Left colon (tissue), 2 donors: ENCODE data around the gene SLCO1B1. TPM values are rescaled to one million over a fixed set of nuclear protein-coding genes. Genes with fewer than 3 reads are reported as not detected.
"Not testable (repeated sequence)": the region's sequence is repeated elsewhere in the genome, so short reads cannot be mapped to it uniquely, and the experiment has no call there.

ENCODE experiments used
- ATAC-seq: fragments of 200-7000 bp; cut with Tn5 transposase; one replicate; pipeline ENCODE4 v1.9.1; 2020; ENCODE audit warnings: mild to moderate bottlenecking, moderate library complexity
- DNase-seq, 2 donors: peaks; one replicate each; pipeline ENCODE4 v3.0.0-alpha.2; 2020
- intact Hi-C, 2 donors: fragments of 100-400 bp; cut with DNase I in 1 of 2; cut with micrococcal nuclease in 1 of 2; formaldehyde crosslinking; loops; one replicate each; pipeline versions ENCODE4 v1.11.2 to v1.14.0; 2022; cut with DNase I, micrococcal nuclease
- long read RNA-seq: library from polyadenylated mRNA; unstranded; transcript quantifications from one replicate; pipeline ENCODE4 v2.0.0, GENCODE V29; 2021
- total RNA-seq, 2 donors: library from RNA; stranded (reverse); fragmentation: NEBNext Ultra II Directional; extraction: Animal tissue kit (Norgen Biotek cat#: 25700); gene quantifications; one replicate each; pipeline ENCODE4 v1.2.1, GENCODE V29; 2021
- donor health status: DM: no; HTN: no; CAD: no.
- donor health status: DM: yes; HTN: yes; CAD: no.

SLCO1B1 gene, protein sequence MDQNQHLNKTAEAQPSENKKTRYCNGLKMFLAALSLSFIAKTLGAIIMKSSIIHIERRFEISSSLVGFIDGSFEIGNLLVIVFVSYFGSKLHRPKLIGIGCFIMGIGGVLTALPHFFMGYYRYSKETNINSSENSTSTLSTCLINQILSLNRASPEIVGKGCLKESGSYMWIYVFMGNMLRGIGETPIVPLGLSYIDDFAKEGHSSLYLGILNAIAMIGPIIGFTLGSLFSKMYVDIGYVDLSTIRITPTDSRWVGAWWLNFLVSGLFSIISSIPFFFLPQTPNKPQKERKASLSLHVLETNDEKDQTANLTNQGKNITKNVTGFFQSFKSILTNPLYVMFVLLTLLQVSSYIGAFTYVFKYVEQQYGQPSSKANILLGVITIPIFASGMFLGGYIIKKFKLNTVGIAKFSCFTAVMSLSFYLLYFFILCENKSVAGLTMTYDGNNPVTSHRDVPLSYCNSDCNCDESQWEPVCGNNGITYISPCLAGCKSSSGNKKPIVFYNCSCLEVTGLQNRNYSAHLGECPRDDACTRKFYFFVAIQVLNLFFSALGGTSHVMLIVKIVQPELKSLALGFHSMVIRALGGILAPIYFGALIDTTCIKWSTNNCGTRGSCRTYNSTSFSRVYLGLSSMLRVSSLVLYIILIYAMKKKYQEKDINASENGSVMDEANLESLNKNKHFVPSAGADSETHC
- total RNA-seq: not detected
- long read RNA-seq: 0 reads

DNA sequence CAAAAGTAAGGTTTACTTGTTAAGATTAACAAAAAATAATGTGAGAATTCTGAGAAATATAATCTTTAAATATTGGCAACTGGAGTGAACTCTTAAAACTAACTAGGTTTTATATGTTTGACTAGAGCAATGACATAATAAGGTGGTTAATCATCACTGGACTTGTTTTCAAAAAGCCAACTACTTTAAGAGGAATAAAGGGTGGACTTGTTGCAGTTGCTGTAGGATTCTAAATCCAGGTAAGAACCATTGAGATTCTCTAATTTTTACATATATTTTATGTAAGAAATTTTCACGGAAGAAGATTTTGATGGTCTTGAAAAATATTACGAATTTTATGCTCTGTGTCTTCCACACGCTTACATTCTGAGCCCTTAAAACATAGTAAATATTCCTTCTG, at the start of gene SLCO1B1:
Gene SLCO1B1, plus strand, starts transcription at position 197 of the 400 bp plus-strand sequence. CDS start 10,381 bp downstream, outside the sequence.
- no peak for ATAC-seq
- intact Hi-C loops: no loop called here
- DNase-seq: no peak

DNA sequence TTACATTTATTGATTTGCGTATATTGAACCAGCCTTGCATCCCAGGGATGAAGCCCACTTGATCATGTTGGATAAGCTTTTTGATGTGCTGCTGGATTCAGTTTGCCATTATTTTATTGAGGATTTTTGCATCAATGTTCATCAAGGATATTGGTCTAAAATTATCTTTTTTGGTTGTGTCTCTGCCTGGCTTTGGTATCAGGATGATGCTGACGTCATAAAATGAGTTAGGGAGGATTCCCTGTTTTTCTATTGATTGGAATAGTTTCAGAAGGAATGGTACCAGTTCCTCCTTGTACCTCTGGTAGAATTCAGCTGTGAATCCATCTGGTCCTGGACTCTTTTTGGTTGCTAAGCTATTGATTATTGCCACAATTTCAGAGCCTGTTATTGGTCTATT, 46.2 kb upstream of the SLCO1B1 start:
- ATAC-seq, DNase-seq, intact Hi-C loops: not testable (repeated sequence)

DNA sequence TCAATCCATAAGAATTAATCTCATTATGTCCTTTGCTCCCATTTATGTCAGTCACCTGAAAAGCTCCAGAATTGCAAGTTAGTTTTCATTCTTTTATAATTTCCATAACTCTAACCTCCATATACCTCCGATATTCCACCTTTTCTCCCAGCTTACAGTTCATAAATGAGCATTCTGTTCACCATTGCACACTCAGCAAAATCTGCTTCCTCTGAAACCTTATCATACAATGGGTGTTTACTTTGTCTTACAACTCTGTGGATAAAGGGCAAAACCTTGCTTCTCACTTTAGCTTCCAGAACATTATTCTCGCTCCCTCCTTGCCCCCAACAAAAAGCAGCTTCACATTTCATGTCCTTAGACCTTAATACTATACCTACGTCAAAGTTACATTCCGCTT, 19.3 kb upstream of the SLCO1B1 start:
- ATAC-seq (no peak), DNase-seq (no peak)
- intact Hi-C loops: no loop called here

DNA sequence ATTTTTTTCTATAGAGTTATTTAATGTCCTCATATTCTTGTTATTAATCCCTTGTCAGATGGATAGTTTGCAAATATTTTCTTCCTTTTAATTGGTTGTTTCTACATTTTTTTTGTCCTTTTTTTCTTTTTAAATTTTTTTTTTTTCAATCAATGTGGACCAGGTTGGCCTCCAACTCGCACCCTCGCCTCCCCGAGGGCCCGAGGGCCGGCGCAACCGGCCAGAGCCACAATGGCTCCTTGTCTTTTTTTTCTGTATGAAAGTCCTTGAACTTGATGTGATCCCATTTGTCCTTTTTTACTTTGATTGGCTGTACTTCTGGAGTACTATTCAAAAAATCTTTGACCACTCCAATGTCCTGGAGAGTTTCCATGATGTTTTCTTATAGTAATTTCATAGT, 17.7 kb upstream of the SLCO1B1 start:
- no peak for ATAC-seq
- intact Hi-C loops: no loop called here

DNA sequence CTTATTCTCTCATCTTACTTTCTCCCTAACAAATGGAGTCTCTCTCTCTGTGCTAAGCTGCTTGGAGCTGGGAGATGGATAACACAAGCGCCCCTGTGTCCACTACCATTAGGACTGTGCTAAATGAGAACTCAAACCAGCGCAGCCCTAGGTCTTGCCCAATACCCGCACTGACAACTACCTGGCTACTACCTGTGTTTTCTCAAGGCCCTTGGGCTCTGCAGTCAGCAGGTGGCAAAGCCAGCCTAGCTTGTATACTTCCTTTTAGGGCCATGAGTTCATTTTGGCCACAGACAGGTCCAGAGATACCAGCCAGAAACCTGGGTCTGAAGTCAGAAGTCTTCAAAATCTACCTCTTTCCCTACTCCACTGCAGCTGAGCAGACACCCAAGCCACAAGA, 13.0 kb upstream of the SLCO1B1 start:
- intact Hi-C loops: no loop called here
- ATAC-seq (no peak), DNase-seq (no peak)

More for the DNA sequence above, 17.7 kb upstream of the SLCO1B1 start:
- DNase-seq: no peak

DNA sequence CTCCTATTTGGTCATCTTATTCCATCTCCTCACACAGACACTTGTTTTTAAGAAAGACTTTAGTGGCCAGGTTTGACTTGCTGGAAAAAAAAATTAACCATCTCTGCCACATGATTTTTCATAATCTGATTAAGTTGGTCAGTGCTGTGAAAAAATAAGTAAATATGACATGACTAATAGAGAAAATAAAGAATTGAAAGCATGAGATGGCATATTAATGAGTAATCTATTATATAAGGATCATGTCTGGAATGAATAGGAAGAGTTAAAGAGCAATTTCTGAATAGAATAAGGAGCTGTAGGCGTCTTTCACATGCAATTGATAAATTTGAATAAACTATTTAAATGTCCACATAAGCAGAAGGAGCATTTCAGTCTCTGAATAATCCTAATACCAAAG, 12.2 kb upstream of the SLCO1B1 start:
- ATAC-seq: no peak
- intact Hi-C loops: no loop called here

DNA sequence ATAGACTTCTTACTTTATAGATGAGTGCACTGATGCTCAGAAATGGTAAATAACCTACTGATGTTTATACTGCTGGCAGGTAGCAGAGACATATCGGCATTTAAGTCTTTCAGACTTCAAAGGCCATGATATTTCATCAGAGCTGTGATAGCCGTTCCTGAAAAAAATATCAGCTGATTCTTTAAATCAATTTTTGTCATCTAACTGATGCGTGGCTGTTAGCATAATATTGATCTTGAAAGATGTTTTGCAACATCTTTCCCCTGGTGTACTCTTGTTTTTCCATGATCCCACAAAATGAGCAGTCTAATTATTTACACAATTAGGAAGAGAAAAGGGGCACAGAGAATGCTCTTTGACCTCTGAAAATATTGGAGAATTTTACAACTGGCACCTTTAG, 1.6 kb upstream of the SLCO1B1 start:
- intact Hi-C loops: no loop called here
- DNase-seq (no peak), ATAC-seq (no peak)

More for the DNA sequence above, 12.2 kb upstream of the SLCO1B1 start:
- no peak for DNase-seq

DNA sequence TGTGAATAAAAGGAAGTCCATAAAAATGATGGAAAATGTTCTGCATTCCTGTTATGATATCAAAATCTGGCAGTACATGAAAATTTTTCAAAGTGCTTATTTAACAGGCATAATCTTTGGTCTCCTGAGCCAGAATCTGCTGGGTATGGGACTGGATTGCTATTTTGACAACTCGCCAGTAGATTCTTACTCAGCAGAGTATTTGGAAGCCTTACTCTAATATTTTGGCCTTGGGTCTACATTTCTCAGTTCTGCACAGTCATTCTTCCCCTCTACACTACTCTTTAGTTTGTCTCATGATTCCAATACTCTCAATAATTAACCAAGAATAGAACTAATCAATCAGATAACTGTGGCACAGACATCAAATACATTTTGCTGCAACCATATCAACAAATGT, 1.1 kb upstream of the SLCO1B1 start:
- ATAC-seq: no peak
- intact Hi-C loops: no loop called here

DNA sequence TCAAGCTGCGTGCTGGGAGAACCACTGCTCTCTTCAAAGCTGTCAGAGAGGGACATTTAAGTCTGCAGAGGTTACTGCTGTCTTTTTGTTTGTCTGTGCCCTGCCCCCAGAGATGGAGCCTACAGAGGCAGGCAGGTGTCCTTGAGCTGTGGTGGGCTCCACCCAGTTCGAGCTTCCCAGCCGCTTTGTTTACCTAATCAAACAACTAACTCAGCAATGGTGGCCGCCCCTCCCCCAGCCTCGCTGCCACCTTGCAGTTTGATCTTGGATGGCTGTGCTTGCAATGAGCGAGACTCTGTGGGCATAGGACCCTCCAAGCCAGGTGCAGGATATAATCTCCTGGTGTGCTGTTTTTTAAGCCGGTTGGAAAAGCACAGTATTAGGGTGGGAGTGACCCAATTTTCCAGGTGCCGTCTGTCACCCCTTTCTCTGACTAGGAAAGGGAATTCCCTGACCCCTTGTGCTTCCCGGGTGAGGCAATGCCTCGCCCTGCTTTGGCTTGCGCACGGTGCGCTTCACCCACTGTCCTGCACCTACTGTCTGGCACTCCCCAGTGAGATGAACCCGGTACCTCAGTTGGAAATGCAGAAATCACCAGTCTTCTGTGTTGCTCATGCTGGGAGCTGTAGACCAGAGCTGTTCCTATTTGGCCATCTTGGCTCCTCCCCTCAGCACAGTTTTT, 6.5 kb downstream of the SLCO1B1 start:
- DNase-seq, ATAC-seq, intact Hi-C loops: not testable (repeated sequence)

More for the DNA sequence above, 1.1 kb upstream of the SLCO1B1 start:
- no peak for DNase-seq

DNA sequence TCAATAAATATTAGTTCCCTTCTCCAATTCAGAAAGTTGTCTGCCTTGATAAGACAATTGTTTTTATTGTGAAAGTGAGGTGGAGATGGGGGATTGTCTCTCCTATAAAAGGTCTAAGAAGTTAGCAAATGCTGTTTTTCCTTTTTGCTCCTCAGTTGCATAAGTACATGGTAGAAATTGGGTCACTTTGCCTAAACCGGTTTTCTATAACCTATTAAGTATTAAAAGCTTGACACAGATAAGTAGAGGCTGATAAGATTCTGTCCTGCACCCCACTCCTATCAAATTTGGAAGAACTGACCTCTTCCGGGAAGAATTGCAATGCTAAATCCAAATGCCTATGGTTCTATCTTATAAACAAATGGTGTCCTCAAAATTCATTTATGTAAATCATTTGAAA, 7.0 kb downstream of the SLCO1B1 start:
- intact Hi-C loops: no loop called here
- DNase-seq (no peak), ATAC-seq (no peak)

DNA sequence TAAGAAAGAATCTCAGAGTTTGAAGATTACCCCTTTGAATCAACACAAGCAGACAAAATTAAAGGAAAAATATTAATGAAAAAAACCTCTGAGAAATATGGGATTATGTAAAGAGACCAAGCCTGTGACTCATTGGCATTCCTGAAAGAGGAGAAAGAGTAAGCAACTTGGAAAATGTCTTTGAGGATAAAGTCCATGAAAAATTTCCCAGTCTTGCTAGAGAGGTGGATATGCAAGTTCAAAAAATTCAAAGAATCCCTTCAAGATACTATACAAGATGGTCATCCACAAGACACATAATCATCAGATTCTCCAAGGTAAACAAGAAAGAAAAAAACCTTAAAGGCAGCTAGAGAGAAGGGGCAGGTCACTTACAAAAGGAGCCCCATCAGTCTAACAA, 13.3 kb downstream of the SLCO1B1 start:
- ATAC-seq (no peak), DNase-seq (no peak)
- intact Hi-C loops: no loop called here

DNA sequence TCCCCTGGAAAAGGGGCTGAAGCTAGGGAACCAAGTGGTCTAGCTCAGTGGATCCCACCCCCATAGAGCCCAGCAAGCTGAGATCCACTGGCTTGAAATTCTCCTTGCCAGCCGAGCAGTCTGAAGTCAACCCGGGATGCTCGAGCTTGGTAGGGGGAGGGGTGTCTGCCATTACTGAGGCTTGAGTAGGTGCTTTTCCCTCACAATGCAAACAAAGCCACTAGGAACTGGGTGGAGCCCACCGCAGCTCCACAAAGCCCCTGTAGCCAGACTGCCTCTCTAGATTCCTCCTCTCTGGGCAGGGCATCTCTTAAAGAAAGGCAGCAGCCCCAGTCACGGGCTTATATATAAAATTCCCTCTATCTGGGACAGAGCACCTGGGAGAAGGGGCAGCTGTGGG, 18.9 kb downstream of the SLCO1B1 start:
- ATAC-seq, intact Hi-C loops, DNase-seq: not testable (repeated sequence)

DNA sequence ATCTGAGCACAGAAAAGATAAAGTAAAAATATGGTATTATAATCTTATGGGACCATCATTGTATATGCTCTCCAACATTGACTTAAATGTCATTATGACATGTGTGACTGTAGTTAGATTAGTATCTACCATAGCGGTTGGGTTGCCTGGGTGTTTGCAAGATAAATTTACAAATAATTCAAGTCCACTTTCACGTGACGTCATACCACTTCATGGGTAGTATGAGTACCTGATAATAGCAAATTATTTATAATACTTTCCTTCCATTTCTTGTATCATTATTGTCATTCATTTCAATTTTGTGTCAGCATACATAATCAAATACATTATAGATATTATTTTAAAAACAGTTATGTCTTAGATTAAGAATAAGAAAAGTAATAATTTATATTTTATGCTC, 20.2 kb downstream of the SLCO1B1 start:
- ATAC-seq (no peak), DNase-seq (no peak)
- intact Hi-C loops: no loop called here

DNA sequence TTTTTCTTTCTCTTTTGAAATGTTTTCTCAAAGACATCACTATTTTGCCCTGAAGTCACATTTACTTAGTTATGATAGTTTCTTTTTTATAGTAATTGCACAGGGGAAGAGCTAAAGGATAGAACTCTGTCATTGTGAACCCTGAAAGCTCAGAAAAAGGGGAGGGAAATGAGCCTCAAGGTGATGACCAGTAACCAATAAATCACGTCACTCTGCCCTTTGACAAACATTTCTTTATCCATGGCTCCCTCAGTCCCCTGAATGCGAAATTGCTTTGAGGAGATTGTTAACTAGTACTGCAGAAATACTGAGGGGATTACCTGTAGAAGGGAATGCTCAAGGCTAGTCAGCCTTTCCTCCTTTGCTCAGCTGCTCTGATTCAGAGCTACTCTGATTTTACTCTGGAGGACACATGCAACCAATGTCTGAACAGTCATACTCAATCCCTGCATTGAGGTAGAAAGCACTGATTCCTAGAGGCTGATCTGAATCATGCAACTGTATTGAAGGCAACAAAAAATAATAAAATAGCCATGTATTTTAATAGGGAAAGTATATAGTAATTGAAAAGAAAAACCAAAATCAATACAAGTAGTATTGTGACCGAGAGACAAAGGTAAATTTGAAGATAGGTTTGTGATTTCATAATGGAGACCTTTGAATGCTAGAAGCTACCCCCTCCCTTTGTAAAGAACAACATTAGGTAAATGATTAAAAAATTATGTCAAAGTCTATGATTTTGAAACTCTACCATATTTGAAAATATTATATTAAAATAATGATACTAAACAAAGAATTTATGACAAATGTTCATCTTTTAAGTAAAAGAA, 24.7 kb downstream of the SLCO1B1 start:
- no peak for ATAC-seq
- DNase-seq: no peak
- intact Hi-C loops: no loop called here

DNA sequence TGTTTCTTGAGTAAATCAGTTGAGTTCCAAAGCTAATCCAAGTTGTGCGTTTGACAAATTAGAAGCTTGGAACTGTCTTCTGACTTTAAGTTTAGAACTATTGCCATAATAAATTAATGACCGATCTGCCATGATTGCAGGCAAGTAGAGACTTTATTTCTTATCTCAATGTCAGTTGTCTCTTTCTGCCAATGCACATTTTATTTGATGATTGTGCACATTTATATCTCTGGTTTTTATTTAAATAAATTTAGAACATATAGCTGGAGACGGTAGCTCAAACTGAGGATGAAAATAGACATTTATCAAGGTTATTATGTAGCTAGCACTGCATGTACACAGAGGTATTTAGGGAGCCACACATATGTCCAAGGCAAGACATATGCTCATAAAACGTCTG, 34.1 kb downstream of the SLCO1B1 start:
- ATAC-seq: no peak
- DNase-seq: no peak
- intact Hi-C loops: no loop called here

DNA sequence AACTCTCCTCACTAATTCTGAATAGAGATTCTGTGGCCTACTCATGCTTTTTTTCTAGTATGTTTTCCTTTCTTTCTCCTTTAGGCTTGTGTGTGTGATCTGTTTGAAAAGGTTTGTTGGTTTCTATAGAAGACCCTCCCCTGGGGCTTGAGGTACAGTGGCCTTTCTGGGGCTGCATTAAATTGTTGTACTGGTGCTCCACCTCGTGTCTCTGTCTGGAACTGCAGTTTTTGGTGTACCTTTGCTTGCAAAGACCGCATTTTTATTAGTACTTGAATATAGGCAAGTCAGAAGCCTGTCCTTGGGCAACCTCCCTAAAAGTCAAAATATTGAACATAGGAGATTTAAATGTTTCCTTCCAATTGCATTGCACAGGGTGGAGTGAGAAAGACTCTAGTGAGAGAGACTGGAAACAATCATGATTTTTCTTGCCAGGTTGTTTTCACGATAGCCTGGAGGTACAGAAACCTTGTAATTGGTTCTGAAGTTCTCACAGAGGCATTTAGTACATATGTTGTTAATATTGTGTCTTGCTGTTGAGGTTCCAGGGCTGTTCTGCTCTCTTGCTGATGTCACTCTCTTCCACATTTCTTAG, 39.0 kb downstream of the SLCO1B1 start:
- DNase-seq (peak in 1 of 2 donors; percentile 35), ATAC-seq (no peak)
- intact Hi-C loops: no loop called here

DNA sequence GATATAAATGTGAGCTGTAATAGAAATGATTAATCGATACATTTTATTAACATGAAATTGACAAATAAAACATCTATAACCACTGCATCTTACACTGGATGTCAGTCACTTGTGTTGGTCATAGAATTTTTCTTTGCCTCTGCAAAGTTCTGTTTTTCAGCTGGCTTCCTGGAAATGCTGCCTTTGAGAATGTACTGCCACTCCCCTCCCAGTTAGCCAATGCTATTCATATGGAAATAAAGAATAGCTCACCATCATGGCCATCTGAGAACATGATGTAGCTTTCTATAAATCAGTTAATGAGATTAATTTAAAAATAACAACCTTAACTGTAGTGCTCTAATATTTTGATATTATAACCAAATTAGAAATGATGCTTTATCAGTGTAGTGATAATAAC, 41.1 kb downstream of the SLCO1B1 start:
- no peak for DNase-seq
- intact Hi-C loops: no loop called here
- ATAC-seq: no peak

DNA sequence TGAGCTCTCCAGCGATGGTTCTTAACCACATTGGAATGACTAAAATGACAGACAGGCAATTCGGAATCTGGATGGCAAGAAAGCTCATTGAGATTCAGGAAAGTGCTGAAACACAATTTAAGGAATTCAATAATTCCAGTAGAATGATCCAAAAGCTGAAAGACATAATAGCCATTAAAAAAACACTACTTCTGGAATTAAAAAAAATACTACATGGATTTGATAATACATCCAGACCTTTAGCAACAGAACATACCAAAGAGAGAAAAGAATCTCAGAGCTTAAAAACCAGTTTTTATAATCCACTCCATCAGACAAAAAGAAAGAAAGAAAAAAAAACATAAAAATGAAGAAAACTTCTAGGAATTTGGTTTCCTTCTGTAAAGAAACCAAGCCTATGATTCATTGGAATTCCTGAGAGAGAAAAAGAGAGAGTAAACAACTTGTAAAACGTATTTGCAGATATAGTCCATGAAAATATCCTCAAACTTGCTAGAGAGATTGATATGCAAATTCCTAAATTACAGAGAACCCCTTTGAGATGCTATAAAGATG, 52.8 kb downstream of the SLCO1B1 start:
- intact Hi-C loops: no loop called here
- no peak for ATAC-seq
- no peak for DNase-seq
